ENCODE data around the gene DLGAP4. TPM values are rescaled to one million over a fixed set of nuclear protein-coding genes. Genes with fewer than 3 reads are reported as not detected.

DLGAP4 gene
- polyA plus RNA-seq, 4 donors = 24.3 to 37.9 (median 28.3) TPM

DNA sequence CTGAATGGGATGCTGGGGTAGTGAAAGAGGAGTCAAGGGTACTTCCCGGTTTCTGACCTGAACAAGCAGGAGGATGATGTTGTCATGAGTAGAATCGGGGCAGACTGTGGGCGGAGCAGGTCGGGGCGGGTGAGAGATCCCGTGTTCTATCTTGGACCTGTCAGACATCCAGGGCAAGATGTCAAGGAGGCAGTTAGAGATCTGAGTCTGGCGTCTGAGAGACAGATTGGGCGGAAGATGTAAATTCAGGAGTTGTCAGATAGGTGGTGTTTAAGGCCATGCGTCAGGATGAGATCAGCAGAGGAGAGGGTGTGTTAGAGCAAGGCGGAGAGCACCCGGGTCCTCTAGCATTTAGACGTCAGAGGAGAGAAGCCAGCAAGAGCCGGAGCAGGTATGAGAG lies 115.5 kb downstream of the DLGAP4 start:
- 50 to 54% (median 51%) methylated on average over 13 of the region's 13 CpGs for WGBS, 3 donors
- peaks cover 0 to 3% of the 10 kb centered on the region in 2 donors for H3K9me3 ChIP-seq (ENCODE audit: control insufficient read depth in 2 of 2, insufficient read depth in 1 of 2, low read depth in 1 of 2, low read length in 1 of 2)
- DNase-seq = no peak
- no peaks in the 10 kb centered on the region for H3K27me3 ChIP-seq (ENCODE audit: control insufficient read depth in 3 of 3, insufficient read depth in 3 of 3, low read length in 3 of 3)
- no peak overlapping the region for H3K27ac ChIP-seq (ENCODE audit: low read depth in 1 of 3, low read length in 2 of 3)
- no peaks in the 10 kb centered on the region for H3K36me3 ChIP-seq (ENCODE audit: control insufficient read depth in 3 of 3, insufficient read depth in 2 of 3, low read depth in 1 of 3, low read length in 3 of 3)
- no peak for FAIRE-seq
- no peaks in the 10 kb centered on the region for H3K4me1 ChIP-seq (ENCODE audit: control insufficient read depth in 3 of 3, insufficient read depth in 2 of 3, low read depth in 1 of 3, low read length in 2 of 3)
- no peak overlapping the region for H3K4me3 ChIP-seq (ENCODE audit: low read depth in 1 of 3, low read length in 3 of 3)

GRCh38 chr20:36424314-36424713 lies 118.2 kb downstream of the DLGAP4 start:
- H3K4me1 ChIP-seq (ENCODE audit: control insufficient read depth in 3 of 3, insufficient read depth in 2 of 3, low read depth in 1 of 3, low read length in 2 of 3) = no peaks in the 10 kb centered on the region
- no peak overlapping the region for H3K27ac ChIP-seq (ENCODE audit: low read depth in 1 of 3, low read length in 2 of 3)
- no peak for FAIRE-seq
- H3K4me3 ChIP-seq (ENCODE audit: low read depth in 1 of 3, low read length in 3 of 3) = no peak overlapping the region
- H3K36me3 ChIP-seq (ENCODE audit: control insufficient read depth in 3 of 3, insufficient read depth in 2 of 3, low read depth in 1 of 3, low read length in 3 of 3) = no peaks in the 10 kb centered on the region
- H3K9me3 ChIP-seq (ENCODE audit: control insufficient read depth in 2 of 2, insufficient read depth in 1 of 2, low read depth in 1 of 2, low read length in 1 of 2) = peaks cover 0 to 3% of the 10 kb centered on the region in 2 donors
- WGBS, 3 donors = 47 to 52% (median 52%) methylated on average over 3 of the region's 3 CpGs
- no peak for DNase-seq
- H3K27me3 ChIP-seq (ENCODE audit: control insufficient read depth in 3 of 3, insufficient read depth in 3 of 3, low read length in 3 of 3) = no peaks in the 10 kb centered on the region

DNA sequence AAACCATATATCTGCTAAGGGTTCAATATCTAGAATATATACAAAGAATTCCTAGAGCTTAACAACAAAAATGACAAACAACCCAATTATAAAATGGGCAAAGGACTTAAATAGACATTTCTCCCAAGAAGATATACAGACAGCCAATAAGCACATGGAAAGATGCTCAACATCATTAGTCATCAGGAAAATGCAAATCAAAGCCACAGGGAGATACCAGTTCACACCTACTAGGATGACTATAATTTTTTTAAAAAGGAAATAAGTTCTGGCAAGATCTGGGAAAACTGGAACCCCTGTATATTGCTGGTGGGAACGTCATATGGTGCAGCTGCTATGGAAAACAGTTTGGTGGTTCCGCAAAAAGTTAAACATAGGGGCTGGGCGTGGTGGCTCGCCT lies 119.0 kb downstream of the DLGAP4 start:
- no peak overlapping the region for H3K4me3 ChIP-seq (ENCODE audit: low read depth in 1 of 3, low read length in 3 of 3)
- H3K36me3 ChIP-seq (ENCODE audit: control insufficient read depth in 3 of 3, insufficient read depth in 2 of 3, low read depth in 1 of 3, low read length in 3 of 3) = no peaks in the 10 kb centered on the region
- WGBS, 3 donors = 46 to 55% (median 51%) methylated on average over 4 of the region's 4 CpGs
- H3K4me1 ChIP-seq (ENCODE audit: control insufficient read depth in 3 of 3, insufficient read depth in 2 of 3, low read depth in 1 of 3, low read length in 2 of 3) = no peaks in the 10 kb centered on the region
- DNase-seq (no peak), FAIRE-seq (no peak)
- H3K9me3 ChIP-seq (ENCODE audit: control insufficient read depth in 2 of 2, insufficient read depth in 1 of 2, low read depth in 1 of 2, low read length in 1 of 2) = no peaks in the 10 kb centered on the region
- H3K27ac ChIP-seq (ENCODE audit: low read depth in 1 of 3, low read length in 2 of 3) = no peak overlapping the region
- H3K27me3 ChIP-seq (ENCODE audit: control insufficient read depth in 3 of 3, insufficient read depth in 3 of 3, low read length in 3 of 3) = no peaks in the 10 kb centered on the region

DNA sequence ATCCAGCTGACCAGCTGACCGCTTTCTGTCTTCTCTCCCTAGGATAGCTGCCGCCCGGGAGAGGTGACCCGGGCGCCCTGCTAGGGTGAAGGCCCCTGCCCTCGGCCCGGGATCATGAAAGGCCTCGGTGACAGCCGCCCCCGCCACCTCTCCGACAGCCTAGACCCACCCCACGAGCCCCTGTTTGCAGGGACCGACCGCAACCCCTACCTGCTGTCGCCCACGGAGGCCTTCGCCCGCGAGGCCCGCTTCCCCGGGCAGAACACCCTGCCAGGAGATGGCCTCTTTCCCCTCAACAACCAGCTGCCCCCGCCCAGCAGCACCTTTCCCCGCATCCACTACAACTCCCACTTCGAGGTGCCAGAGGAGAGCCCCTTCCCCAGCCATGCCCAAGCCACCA lies 125.5 kb downstream of the DLGAP4 start:
- Histone ChIP-seq H3K4me1 (ENCODE audit: control insufficient read depth in 3 of 3, insufficient read depth in 2 of 3, low read depth in 1 of 3, low read length in 2 of 3) (no peaks in the 10 kb centered on the region), H3K4me3 (ENCODE audit: low read depth in 1 of 3, low read length in 3 of 3) (no peak overlapping the region), H3K27ac (ENCODE audit: low read depth in 1 of 3, low read length in 2 of 3) (no peak overlapping the region), H3K27me3 (ENCODE audit: control insufficient read depth in 3 of 3, insufficient read depth in 3 of 3, low read length in 3 of 3) (peaks cover 0 to 10% (median 0%) of the 10 kb centered on the region in 3 donors), H3K36me3 (ENCODE audit: control insufficient read depth in 3 of 3, insufficient read depth in 2 of 3, low read depth in 1 of 3, low read length in 3 of 3) (no peaks in the 10 kb centered on the region), H3K9me3 (ENCODE audit: control insufficient read depth in 2 of 2, insufficient read depth in 1 of 2, low read depth in 1 of 2, low read length in 1 of 2) (no peaks in the 10 kb centered on the region)
- FAIRE-seq (no peak), DNase-seq (no peak)
- WGBS, 3 donors = 89 to 94% (median 90%) methylated on average over 24 of the region's 24 CpGs

GRCh38 chr20:36432096-36432495 lies 126.0 kb downstream of the DLGAP4 start:
- DNase-seq (no peak), FAIRE-seq (no peak)
- no peaks in the 10 kb centered on the region for H3K36me3 ChIP-seq (ENCODE audit: control insufficient read depth in 3 of 3, insufficient read depth in 2 of 3, low read depth in 1 of 3, low read length in 3 of 3)
- 93 to 96% (median 95%) methylated on average over 22 to 23 of the region's 23 CpGs for WGBS, 3 donors
- no peaks in the 10 kb centered on the region for H3K4me1 ChIP-seq (ENCODE audit: control insufficient read depth in 3 of 3, insufficient read depth in 2 of 3, low read depth in 1 of 3, low read length in 2 of 3)
- H3K9me3 ChIP-seq (ENCODE audit: control insufficient read depth in 2 of 2, insufficient read depth in 1 of 2, low read depth in 1 of 2, low read length in 1 of 2) = no peaks in the 10 kb centered on the region
- no peak overlapping the region for H3K4me3 ChIP-seq (ENCODE audit: low read depth in 1 of 3, low read length in 3 of 3)
- no peak overlapping the region for H3K27ac ChIP-seq (ENCODE audit: low read depth in 1 of 3, low read length in 2 of 3)
- H3K27me3 ChIP-seq (ENCODE audit: control insufficient read depth in 3 of 3, insufficient read depth in 3 of 3, low read length in 3 of 3) = peaks cover 0 to 14% (median 0%) of the 10 kb centered on the region in 3 donors

GRCh38 chr20:36434383-36434782 lies 128.2 kb downstream of the DLGAP4 start:
- Histone ChIP-seq H3K4me3 (ENCODE audit: low read depth in 1 of 3, low read length in 3 of 3) (no peak overlapping the region), H3K9me3 (ENCODE audit: control insufficient read depth in 2 of 2, insufficient read depth in 1 of 2, low read depth in 1 of 2, low read length in 1 of 2) (no peaks in the 10 kb centered on the region), H3K27me3 (ENCODE audit: control insufficient read depth in 3 of 3, insufficient read depth in 3 of 3, low read length in 3 of 3) (peaks cover 0 to 19% (median 0%) of the 10 kb centered on the region in 3 donors), H3K36me3 (ENCODE audit: control insufficient read depth in 3 of 3, insufficient read depth in 2 of 3, low read depth in 1 of 3, low read length in 3 of 3) (no peaks in the 10 kb centered on the region), H3K4me1 (ENCODE audit: control insufficient read depth in 3 of 3, insufficient read depth in 2 of 3, low read depth in 1 of 3, low read length in 2 of 3) (no peaks in the 10 kb centered on the region), H3K27ac (ENCODE audit: low read depth in 1 of 3, low read length in 2 of 3) (no peak overlapping the region)
- DNase-seq = no peak
- 59 to 79% (median 66%) methylated on average over 2 of the region's 2 CpGs for WGBS, 3 donors
- FAIRE-seq = no peak

- FAIRE-seq = no peak
Measured at GRCh38 chr20:36435124-36435523, 129.0 kb downstream of the DLGAP4 start.

GRCh38 chr20:36435592-36436541 lies 129.7 kb downstream of the DLGAP4 start:
- Histone ChIP-seq H3K36me3 (ENCODE audit: control insufficient read depth in 3 of 3, insufficient read depth in 2 of 3, low read depth in 1 of 3, low read length in 3 of 3) (no peaks in the 10 kb centered on the region), H3K4me1 (ENCODE audit: control insufficient read depth in 3 of 3, insufficient read depth in 2 of 3, low read depth in 1 of 3, low read length in 2 of 3) (no peaks in the 10 kb centered on the region), H3K4me3 (ENCODE audit: low read depth in 1 of 3, low read length in 3 of 3) (peak overlapping the region in 1 of 3 donors; percentile 47), H3K27me3 (ENCODE audit: control insufficient read depth in 3 of 3, insufficient read depth in 3 of 3, low read length in 3 of 3) (peaks cover 0 to 19% (median 0%) of the 10 kb centered on the region in 3 donors), H3K9me3 (ENCODE audit: control insufficient read depth in 2 of 2, insufficient read depth in 1 of 2, low read depth in 1 of 2, low read length in 1 of 2) (no peaks in the 10 kb centered on the region), H3K27ac (ENCODE audit: low read depth in 1 of 3, low read length in 2 of 3) (no peak overlapping the region)
- FAIRE-seq (no peak), DNase-seq (peak; percentile 75 to 79)
- WGBS, 3 donors = 26 to 29% (median 26%) methylated on average over 47 to 56 of the region's 56 CpGs

More at GRCh38 chr20:36435124-36435523, 129.0 kb downstream of the DLGAP4 start:
- H3K4me3 ChIP-seq (ENCODE audit: low read depth in 1 of 3, low read length in 3 of 3) = no peak overlapping the region
- WGBS, 3 donors = 87 to 93% (median 88%) methylated on average over 7 of the region's 7 CpGs
- no peaks in the 10 kb centered on the region for H3K4me1 ChIP-seq (ENCODE audit: control insufficient read depth in 3 of 3, insufficient read depth in 2 of 3, low read depth in 1 of 3, low read length in 2 of 3)
- DNase-seq = no peak
- H3K9me3 ChIP-seq (ENCODE audit: control insufficient read depth in 2 of 2, insufficient read depth in 1 of 2, low read depth in 1 of 2, low read length in 1 of 2) = no peaks in the 10 kb centered on the region
- H3K27me3 ChIP-seq (ENCODE audit: control insufficient read depth in 3 of 3, insufficient read depth in 3 of 3, low read length in 3 of 3) = peaks cover 0 to 19% (median 0%) of the 10 kb centered on the region in 3 donors
- H3K36me3 ChIP-seq (ENCODE audit: control insufficient read depth in 3 of 3, insufficient read depth in 2 of 3, low read depth in 1 of 3, low read length in 3 of 3) = no peaks in the 10 kb centered on the region
- H3K27ac ChIP-seq (ENCODE audit: low read depth in 1 of 3, low read length in 2 of 3) = no peak overlapping the region
